Fibroblast of peridontal ligament (primary cell): Measurements from ENCODE around the gene SLC25A19.

Source experiments
- DNase-seq: peaks from one replicate; pipeline ENCODE4 v3.0.0-alpha.2; 2010; ENCODE audit errors: extremely low read depth

Gene SLC25A19

GRCh38 chr17:75289115-75289831 lies at the start of gene SLC25A19:
Gene SLC25A19, minus strand, starts transcription at chr17:75289433. Its CDS starts 2,669 bp downstream, at chr17:75286764.
- DNase-seq = peak; percentile 98

- peak; percentile 86 for DNase-seq
These were observed 49.1 kb upstream of the SLC25A19 start for GRCh38 chr17:75338335-75338734.

GRCh38 chr17:75335315-75335714 lies 46.1 kb upstream of the SLC25A19 start:
- DNase-seq = no peak

DNA sequence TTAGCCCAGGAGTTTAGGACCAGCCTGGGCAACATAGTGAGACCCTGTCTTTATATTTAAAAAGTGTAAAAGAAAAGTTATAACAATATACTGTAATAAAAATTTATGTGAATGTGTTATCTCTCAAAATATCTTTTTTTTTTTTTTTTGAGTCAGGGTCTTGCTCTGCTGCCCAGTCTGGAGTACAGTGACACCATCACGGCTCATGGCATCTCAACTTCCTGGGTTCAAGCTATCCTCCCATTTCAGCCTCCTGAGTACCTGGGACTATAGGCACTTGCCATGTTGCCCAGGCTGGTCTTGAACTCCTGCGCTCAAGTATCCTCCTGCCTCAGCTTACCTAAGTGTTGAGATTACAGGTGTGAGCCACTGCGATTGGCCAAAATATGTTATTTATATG lies 45.5 kb upstream of the SLC25A19 start:
- DNase-seq = no peak

GRCh38 chr17:75331671-75332070 lies 42.4 kb upstream of the SLC25A19 start:
- DNase-seq = no peak

- DNase-seq = no peak
These were observed 38.5 kb upstream of the SLC25A19 start for GRCh38 chr17:75327757-75328156.

GRCh38 chr17:75326226-75326848 lies 37.1 kb upstream of the SLC25A19 start:
- no peak for DNase-seq

- no peak for DNase-seq
These were observed 36.6 kb upstream of the SLC25A19 start for GRCh38 chr17:75325827-75326225.

DNA sequence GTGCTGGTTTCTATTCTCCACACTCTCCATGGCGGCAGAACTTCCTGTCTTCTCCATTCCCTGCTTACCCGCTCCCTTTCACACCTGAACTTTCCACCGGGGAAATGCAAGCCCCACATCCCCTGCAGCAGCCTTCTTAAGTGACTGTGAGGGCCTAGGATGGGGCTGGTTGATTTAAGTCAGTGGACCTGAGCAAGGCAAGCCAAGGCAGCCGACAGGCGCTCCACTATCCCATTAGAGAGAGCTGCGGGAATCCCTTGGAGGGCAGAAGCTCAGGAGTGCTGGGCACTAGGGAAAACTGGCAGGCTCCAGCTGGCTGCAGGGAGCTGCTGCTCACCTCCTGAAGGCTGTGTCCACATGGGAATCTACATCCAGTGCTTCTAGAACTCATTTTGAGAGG lies 36.1 kb upstream of the SLC25A19 start:
- no peak for DNase-seq

- no peak for DNase-seq
These were observed 32.3 kb upstream of the SLC25A19 start for GRCh38 chr17:75321506-75321905.

DNA sequence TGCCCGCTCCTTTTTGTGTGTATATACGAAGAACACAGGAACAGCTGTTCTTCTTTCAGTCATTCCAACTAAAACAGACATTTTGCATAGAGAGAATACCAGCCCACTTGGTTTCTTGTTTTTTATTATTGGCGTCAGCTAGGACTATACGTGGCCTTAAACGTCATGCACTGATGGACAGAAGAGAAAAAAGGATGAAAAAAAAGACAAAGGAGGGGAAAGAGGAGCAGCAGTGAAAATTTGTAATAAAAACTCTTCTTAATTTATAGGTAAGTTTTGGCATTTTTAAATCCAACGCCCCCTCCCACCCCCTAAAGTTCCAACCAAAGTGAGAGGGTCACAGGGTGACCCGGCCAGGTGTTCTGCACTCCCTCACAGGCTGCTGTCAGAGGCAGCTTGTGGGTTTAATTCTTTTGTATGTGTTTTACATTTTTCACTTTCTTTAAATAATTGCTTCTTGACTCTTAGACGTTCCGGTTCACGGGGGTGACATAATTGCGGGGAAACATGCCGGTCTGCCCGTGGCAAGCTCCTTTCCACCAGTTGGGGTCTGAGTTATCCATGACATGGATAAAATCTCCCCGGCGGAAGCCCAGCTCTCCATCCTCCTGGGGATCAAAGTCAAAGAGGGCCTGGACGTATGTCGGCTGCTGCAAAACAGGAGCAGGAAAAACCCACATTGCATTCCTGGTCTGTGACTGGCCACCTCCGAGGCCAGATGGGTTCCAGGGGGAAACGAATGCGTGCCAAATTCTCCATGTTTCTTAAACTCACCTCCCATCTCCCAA lies 30.9 kb upstream of the SLC25A19 start:
- peak; percentile 45 for DNase-seq

DNA sequence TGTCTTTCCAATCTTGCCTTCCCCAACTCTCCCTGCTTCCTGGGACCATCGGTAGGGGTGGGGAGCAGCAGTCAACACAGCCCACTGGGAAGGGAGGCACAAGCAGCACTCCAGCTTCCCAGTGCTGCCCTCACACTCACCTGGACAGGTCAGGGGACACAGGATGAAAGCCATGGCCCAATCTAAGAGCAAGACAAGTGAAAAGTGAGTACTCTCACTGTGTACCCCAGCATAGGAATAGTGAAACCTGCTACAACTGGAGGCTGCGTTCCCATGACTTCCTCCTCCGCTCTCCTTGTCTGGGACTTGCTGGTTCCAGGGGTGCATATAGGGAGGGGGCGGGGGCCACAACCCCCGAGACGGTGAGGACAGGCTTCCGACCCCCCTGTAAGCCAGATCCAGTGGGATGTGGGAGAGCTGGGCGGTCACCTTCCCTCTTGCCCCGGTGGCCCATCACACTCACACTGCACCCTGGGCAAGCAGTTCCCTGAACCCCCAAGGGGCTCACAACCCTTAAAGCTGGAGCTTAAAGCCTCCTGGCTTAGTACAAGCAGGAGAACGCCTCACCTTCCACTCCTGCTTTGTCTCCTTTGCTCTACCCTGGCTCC lies 29.5 kb upstream of the SLC25A19 start:
- no peak for DNase-seq

- DNase-seq = no peak
These were observed 29.0 kb upstream of the SLC25A19 start for GRCh38 chr17:75318211-75318610.

GRCh38 chr17:75317671-75318070 lies 28.4 kb upstream of the SLC25A19 start:
- no peak for DNase-seq

DNA sequence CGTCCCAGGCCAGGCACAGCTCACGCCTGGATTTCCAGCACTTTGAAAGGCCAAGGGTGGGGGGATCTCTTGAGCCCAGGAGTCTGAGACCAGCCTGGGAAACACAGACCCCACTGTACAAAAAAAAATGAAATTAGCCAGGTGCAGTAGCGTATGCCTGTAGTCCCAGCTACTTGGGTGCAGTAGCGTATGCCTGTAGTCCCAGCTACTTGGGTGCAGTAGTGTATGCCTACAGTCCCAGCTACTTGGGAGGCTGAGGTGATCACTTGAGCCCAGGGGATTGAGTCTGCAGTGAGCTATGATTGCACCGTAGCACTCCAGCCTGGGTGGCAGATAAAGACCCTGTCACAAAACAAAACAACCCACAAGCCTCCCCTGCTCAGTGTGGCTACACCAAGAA lies 27.0 kb upstream of the SLC25A19 start:
- no peak for DNase-seq

GRCh38 chr17:75315541-75316243 lies 26.5 kb upstream of the SLC25A19 start:
- DNase-seq = peak; percentile 67

DNA sequence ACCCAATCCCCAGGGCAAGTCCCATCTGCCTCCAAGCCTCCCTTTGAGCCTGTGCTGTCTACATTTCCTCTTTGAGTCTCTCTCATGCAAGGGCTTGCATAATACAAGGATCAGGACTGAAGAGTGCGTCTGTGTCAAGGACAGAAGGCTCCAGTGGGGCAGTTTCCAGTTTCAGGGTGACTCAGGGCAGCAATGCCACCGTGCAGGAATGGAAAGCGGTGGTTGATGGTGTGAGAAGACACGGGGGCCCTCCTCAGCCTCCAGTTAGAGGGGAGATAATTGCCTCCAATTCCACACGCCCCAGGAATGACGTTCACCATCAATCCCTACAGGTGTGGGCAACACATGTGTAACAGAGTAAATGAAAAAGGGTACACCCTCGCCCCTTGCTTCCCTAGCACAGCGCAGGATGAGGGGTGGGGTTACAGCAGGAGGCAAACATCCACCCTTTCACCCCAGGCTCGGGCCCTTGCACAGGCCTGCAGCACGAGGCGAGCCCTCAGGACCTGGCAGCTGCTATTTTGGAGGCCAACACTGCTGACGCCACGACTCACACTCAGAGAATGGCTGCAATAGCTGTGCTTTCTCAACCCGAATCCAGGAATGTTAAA lies 24.8 kb upstream of the SLC25A19 start:
- peak; percentile 52 for DNase-seq

DNA sequence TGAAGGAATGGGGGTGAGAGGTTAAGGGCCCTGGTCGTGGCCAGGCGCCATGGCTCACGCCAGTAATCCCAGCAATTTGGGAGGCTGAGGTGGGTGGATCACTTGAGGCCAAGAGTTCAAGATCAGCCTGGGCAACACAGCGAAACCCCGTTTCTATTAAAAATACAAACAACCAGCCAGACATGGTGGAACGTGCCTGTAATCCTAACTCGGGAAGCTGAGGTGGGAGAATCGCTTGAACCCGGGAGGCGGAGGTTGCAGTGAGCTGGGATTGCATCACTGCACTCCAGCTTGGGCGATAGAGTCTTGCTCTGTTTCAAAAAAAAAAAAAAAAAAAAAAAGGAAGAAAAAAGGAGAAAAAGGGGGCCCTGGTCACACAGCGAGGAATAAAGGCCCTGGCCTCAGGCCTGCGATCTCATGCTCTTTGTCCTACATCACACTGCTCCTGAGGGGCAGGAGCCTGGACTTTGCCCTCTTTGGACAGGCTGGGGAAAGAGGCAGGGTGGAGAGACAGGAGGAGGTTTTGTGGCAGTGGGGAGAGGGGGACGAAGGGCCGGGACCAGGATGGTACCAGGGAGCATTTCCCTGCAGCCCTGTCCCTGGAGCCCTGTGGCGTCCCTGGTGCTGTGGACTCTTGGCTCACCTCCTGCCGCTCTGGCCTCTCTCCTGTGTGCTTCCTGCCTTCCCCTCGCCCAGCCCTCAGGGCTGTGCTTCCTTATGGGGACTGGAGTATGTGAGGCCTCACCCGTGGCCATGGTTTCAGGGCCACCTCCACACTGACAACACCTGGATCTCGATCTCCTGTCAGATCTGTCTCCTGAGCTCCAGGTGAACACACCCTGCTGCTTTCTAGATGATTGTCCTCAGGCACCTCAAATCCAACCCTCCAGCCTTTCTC lies 19.7 kb upstream of the SLC25A19 start:
- no peak for DNase-seq

GRCh38 chr17:75307957-75308731 lies 18.9 kb upstream of the SLC25A19 start:
- no peak for DNase-seq
